ENCODE measurements around the gene MYBL2.

MYBL2 gene

GRCh38 chr20:43751167-43752050 lies 84.5 kb downstream of the MYBL2 start:
- DNase-seq (ENCODE audit: low spot score) = peak; percentile 64

- no peak for DNase-seq (ENCODE audit: low spot score)
These were observed 85.1 kb downstream of the MYBL2 start for GRCh38 chr20:43752051-43752360.

- DNase-seq (ENCODE audit: low spot score) = no peak
These were observed 85.8 kb downstream of the MYBL2 start for GRCh38 chr20:43752561-43753301.

- DNase-seq (ENCODE audit: low spot score) = no peak
These were observed 88.5 kb downstream of the MYBL2 start for GRCh38 chr20:43755390-43755789.

- DNase-seq (ENCODE audit: low spot score) = no peak
These were observed 88.9 kb downstream of the MYBL2 start for GRCh38 chr20:43755851-43756250.

- peak; percentile 67 for DNase-seq (ENCODE audit: low spot score)
These were observed 91.0 kb downstream of the MYBL2 start for GRCh38 chr20:43757888-43758287.

- DNase-seq (ENCODE audit: low spot score) = no peak
These were observed 94.7 kb downstream of the MYBL2 start for GRCh38 chr20:43761386-43762340.

- DNase-seq (ENCODE audit: low spot score) = no peak
These were observed 96.0 kb downstream of the MYBL2 start for GRCh38 chr20:43762911-43763310.

- DNase-seq (ENCODE audit: low spot score) = no peak
These were observed 99.0 kb downstream of the MYBL2 start for GRCh38 chr20:43765916-43766315.
